ENCODE results near the gene MSH5.

- TF ChIP-seq CTCF (IDR thresholded peaks at IDR 0.05) (no peak), POLR2A (IDR thresholded peaks at IDR 0.05) (no peak)
Observed at GRCh38 chr6:31732029-31732428, 7.8 kb upstream of the MSH5 start.

Measured in ovary (tissue), 3 donors.